Spinal cord (tissue), 4 donors: ENCODE results near the gene HES7. TPM values are rescaled to one million over a fixed set of nuclear protein-coding genes. Genes with fewer than 3 reads are reported as not detected.

Experiments used
- polyA plus RNA-seq, 2 donors: library from polyadenylated mRNA; unstranded; fragments of 120-200 nt; gene quantifications; one replicate each; pipeline ENCODE4 v1.2.1, GENCODE V29; 2013; ENCODE audit not compliant: insufficient read length in 2 of 2
- small RNA-seq: library from RNA; depleted of rRNA; stranded (forward); fragments of <200 nt; gene quantifications from one replicate; pipeline ENCODE3, GENCODE V24; 2014; ENCODE audit warnings: low replicate concordance
- total RNA-seq, 2 donors: library from RNA; depleted of rRNA in 1 of 2; stranded (reverse); fragments of 120-200 nt in 1 of 2; fragments of >200 nt in 1 of 2; gene quantifications; one replicate each; pipeline versions ENCODE4 v1.2.3 to v1.2.4, GENCODE V29; 2013 to 2014

Gene HES7
- total and polyA plus RNA-seq, 4 donors = 0.20 to 2.5 (median 1.0) TPM

Small RNA genes within 50 kb of the gene (small RNA-seq; reads per million reads assigned to genes)
- not detected for gene MIR4314

Other genes starting within 250 kb of the HES7 start
- 100 to 1,000 TPM in 1 of 2 donors, 10 to 100 TPM in 1; 87.0 to 100 TPM for gene CHD3, start 235.3 kb downstream of the HES7 start, total RNA-seq
- gene CHD3, start 235.3 kb downstream of the HES7 start, polyA plus RNA-seq = 100 to 1,000 TPM; 154 to 188 TPM
- gene RNF227, start 207.8 kb downstream of the HES7 start, total RNA-seq = 1 to 10 TPM; 3.8 to 4.7 TPM
- 1 to 10 TPM; 6.0 to 6.7 TPM for gene RNF227, start 207.8 kb downstream of the HES7 start, polyA plus RNA-seq
- gene KCNAB3, start 194.2 kb downstream of the HES7 start, total RNA-seq = 1 to 10 TPM; 3.2 to 4.8 TPM
- gene KCNAB3, start 194.2 kb downstream of the HES7 start, polyA plus RNA-seq = 10 to 100 TPM; 25.9 to 33.6 TPM
- 10 to 100 TPM; 21.5 to 31.5 TPM for gene TRAPPC1, start 192.2 kb downstream of the HES7 start, total RNA-seq
- gene TRAPPC1, start 192.2 kb downstream of the HES7 start, polyA plus RNA-seq = 100 to 1,000 TPM; 170 to 177 TPM
- 10 to 100 TPM; 14.4 to 25.9 TPM for gene CNTROB, start 191.9 kb downstream of the HES7 start, total RNA-seq
- 10 to 100 TPM; 45.1 to 59.5 TPM for gene CNTROB, start 191.9 kb downstream of the HES7 start, polyA plus RNA-seq
- gene GUCY2D, start 121.5 kb downstream of the HES7 start, total RNA-seq = under 1 TPM; 0.10 to 0.39 TPM
- 1 to 10 TPM in 1 of 2 donors, under 1 TPM in 1; 0.84 to 2.3 TPM for gene GUCY2D, start 121.5 kb downstream of the HES7 start, polyA plus RNA-seq
- under 1 TPM; 0.06 to 0.10 TPM for gene ALOX15B, start 85.0 kb downstream of the HES7 start, total RNA-seq
- gene ALOX15B, start 85.0 kb downstream of the HES7 start, polyA plus RNA-seq = under 1 TPM; 0.13 to 0.26 TPM
- under 1 TPM in 1 of 2 donors, not detected in 1; 0.30 TPM for gene ALOX12B, start 36.4 kb downstream of the HES7 start, total RNA-seq
- 1 to 10 TPM in 1 of 2 donors, under 1 TPM in 1; 0.60 to 1.1 TPM for gene ALOX12B, start 36.4 kb downstream of the HES7 start, polyA plus RNA-seq
- under 1 TPM; 0.17 to 0.50 TPM for gene ALOXE3, start 5.6 kb downstream of the HES7 start, total RNA-seq
- 1 to 10 TPM; 1.2 to 1.8 TPM for gene ALOXE3, start 5.6 kb downstream of the HES7 start, polyA plus RNA-seq
- gene PER1, start 28.3 kb upstream of the HES7 start, total RNA-seq = 10 to 100 TPM; 28.0 to 29.4 TPM
- 10 to 100 TPM; 25.4 to 61.1 TPM for gene PER1, start 28.3 kb upstream of the HES7 start, polyA plus RNA-seq
- 10 to 100 TPM; 30.2 to 66.9 TPM for gene VAMP2, start 38.8 kb upstream of the HES7 start, total RNA-seq
- 100 to 1,000 TPM; 413 to 414 TPM for gene VAMP2, start 38.8 kb upstream of the HES7 start, polyA plus RNA-seq
- 10 to 100 TPM; 19.0 to 48.1 TPM for gene TMEM107, start 52.3 kb upstream of the HES7 start, total RNA-seq
- gene TMEM107, start 52.3 kb upstream of the HES7 start, polyA plus RNA-seq = 10 to 100 TPM; 22.3 to 22.8 TPM
- 1 to 10 TPM; 3.7 to 6.7 TPM for gene BORCS6, start 66.1 kb upstream of the HES7 start, total RNA-seq
- 1 to 10 TPM; 6.3 to 6.8 TPM for gene BORCS6, start 66.1 kb upstream of the HES7 start, polyA plus RNA-seq
- gene AURKB, start 86.5 kb upstream of the HES7 start, total RNA-seq = 10 to 100 TPM in 1 of 2 donors, 1 to 10 TPM in 1; 8.6 to 15.4 TPM
- 10 to 100 TPM; 13.1 to 17.9 TPM for gene AURKB, start 86.5 kb upstream of the HES7 start, polyA plus RNA-seq
- 10 to 100 TPM; 11.2 to 14.6 TPM for gene CTC1, start 124.0 kb upstream of the HES7 start, total RNA-seq
- 10 to 100 TPM; 23.6 to 30.6 TPM for gene CTC1, start 124.0 kb upstream of the HES7 start, polyA plus RNA-seq
- gene PFAS, start 125.2 kb upstream of the HES7 start, total RNA-seq = 10 to 100 TPM; 17.4 to 23.1 TPM
- 10 to 100 TPM; 32.6 to 38.1 TPM for gene PFAS, start 125.2 kb upstream of the HES7 start, polyA plus RNA-seq
- gene RANGRF, start 164.6 kb upstream of the HES7 start, total RNA-seq = 10 to 100 TPM in 1 of 2 donors, 1 to 10 TPM in 1; 9.2 to 19.6 TPM
- gene RANGRF, start 164.6 kb upstream of the HES7 start, polyA plus RNA-seq = 10 to 100 TPM; 37.7 to 40.5 TPM
- gene SLC25A35, start 171.3 kb upstream of the HES7 start, total RNA-seq = 1 to 10 TPM in 1 of 2 donors, under 1 TPM in 1; 0.69 to 2.9 TPM
- gene SLC25A35, start 171.3 kb upstream of the HES7 start, polyA plus RNA-seq = 1 to 10 TPM; 3.7 to 5.1 TPM
- gene ARHGEF15, start 186.1 kb upstream of the HES7 start, total RNA-seq = 1 to 10 TPM; 2.8 to 4.7 TPM
- gene ARHGEF15, start 186.1 kb upstream of the HES7 start, polyA plus RNA-seq = 1 to 10 TPM; 8.1 to 9.4 TPM
- not detected for gene ODF4, start 215.7 kb upstream of the HES7 start, total RNA-seq
- gene ODF4, start 215.7 kb upstream of the HES7 start, polyA plus RNA-seq = not detected